ENCODE data around the gene TBC1D16.

The TBC1D16 gene

GRCh38 chr17:79936641-79937381, 98.9 kb downstream of the TBC1D16 start:
- DNase-seq = no peak

- no peak for DNase-seq
Observed at GRCh38 chr17:79936050-79936449, 99.6 kb downstream of the TBC1D16 start.

GRCh38 chr17:79935197-79935885, 100.3 kb downstream of the TBC1D16 start:
- DNase-seq = no peak

DNA sequence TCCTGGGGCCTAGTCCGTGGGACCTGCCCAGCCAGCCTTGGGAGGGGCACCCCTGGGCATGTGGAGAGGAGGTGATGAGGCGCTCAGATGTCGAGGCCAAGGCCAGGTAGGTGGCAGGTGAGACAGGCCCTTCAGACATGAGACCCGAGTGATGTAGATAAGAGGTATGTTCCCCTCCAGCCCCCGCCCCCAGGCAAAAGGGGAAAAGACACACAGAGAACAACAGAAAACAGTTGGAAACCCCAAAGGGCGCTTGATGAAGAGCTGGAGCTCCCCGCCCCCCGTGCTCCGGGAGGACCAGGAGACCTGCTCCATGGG, 101.1 kb downstream of the TBC1D16 start:
- no peak for DNase-seq

DNA sequence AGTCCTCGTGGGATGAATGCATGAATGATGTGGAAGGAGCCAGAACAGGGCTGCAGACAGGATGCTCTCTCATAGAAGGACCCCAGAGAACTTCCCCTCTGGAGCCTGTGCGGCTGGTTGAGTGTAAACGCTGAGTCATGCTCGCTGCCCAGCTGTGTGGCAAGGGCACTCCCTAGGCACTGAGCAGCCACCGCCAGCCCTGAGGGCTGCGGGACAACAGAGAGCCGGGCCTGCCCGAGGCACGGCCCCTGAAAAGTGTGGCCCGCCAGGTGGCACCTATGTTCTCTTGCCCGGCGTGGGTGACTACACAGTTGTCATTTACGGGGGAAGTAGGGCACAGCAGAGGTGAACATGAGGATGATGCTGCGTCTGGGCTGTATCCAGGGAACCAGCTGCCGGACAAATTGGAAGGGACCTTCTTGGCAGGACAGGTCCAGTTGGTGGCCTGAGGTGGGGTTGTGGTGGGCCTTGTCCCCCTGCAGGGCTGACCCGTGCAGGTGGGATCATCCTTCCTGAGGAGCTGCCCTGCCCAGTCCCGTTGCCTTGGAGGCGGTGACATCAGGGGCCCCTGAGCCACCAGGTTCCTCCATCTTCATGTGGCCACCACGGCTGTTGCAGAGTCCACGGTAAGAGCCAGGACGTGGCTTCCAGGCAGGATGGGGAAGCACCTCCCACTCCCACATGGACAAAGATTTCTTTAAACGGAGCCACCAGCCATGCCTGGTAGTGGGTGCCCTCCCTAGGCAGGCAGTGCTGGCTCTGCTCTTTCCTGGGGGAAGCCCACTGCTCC, 101.6 kb downstream of the TBC1D16 start:
- DNase-seq = peak in 1 of 2 donors; percentile 56

DNA sequence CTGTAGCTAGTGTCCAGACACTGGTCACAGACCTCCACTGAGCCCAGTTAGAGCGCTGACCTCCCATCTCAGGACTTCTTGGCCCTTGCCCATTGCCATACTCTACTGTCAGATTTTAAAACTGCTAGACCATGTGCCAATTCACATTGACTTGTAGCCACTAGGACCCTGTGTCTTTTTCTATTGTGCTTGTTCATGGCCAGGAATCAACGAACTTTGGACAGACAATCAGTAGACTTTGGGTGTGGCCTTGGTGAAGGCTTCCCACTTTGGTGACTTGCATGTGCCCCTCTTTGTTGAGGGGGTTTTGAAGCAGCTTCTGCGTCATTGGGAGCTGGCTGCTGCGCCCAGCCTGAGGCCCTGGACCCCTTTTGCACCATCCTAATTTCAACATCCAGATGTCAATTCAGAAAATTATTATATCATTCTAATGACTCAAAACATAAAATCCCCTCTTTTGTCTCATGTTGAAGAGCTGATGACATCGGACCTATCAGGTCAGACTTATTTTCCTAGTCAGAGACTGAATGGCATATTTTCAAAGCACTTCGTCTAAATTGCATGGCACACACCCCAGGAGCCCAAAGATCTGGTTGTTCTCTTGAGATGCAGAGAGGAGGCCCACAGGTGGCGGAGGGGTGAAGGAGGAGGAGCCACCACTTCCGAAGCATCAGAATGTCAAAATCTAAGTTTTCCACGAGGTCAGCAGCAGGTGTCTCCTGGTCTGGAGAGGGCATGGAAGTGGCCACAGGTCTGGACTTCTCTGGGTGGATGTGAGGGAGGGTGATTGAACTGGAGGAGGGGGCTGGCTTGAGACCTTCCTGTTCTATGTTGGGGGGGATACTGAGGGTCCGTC, 103.0 kb downstream of the TBC1D16 start:
- no peak for DNase-seq

DNA sequence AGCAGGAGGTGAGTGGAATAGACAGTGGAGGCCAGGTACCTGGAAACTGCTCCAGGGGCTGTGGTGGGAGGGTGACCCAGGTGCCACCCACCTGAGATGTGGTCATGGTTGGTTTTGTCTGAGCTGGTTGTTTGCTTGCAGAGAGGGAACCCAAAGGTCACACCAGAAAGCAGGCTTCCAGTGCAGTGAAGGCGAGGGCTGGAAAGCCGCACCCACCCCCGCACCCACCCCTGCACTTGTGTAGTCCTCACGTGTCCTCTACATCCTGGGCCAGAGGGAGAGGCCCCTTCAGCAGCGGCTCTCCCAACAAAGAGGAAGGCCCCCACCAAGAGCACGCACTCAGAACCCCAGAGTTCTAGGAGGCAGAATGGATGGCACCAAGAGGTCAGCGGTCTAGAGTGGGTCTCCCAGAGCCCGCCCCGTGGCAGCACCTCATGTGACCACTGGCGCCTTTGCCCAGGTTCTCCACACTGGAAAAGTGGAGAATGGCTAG, 103.8 kb downstream of the TBC1D16 start:
- DNase-seq = no peak

GRCh38 chr17:79930877-79931816, 104.5 kb downstream of the TBC1D16 start:
- DNase-seq = no peak

DNA sequence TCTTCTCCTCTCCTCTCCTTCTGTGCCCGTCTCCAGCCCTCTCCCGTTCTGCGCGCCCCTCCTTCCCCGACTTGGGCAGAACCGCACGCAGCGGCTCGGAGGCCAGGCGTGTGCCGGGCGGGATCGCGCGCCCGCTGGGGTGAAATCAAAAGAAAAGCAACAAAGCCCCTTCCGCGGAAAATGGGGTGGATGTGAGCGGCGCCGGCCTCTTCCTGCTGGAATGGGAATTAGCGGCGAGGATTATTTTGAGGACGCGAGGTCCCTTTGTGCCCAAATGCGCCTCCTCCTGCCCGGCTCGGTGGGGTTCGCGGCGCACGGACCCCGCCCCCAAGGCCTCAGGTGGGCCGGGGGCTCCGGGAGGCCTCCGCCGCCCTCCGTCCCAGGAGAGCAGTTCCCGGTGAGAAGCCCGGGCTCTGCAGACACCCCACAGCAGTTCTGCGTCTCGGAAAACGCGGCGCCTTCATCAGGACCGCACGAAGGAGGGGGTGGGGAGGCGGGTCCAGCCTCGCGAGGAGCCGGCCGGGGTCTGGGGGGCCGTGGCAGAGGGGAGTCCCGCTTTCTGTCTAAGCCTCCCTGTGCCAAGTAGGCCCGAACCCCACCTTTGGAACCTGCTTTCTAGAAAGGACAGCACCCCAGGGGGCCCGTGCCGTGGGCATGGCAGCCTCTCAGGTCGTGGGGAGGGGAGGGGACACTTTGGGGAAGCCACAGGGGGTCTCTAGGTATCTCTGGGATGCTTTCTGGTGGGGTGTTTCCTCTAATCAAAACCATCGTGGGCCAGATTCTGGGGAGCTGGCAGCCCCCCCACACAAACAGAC, 105.4 kb downstream of the TBC1D16 start:
- DNase-seq = no peak

- no peak for DNase-seq
Observed at GRCh38 chr17:79929257-79930061, 106.2 kb downstream of the TBC1D16 start.

- DNase-seq = no peak
Observed at GRCh38 chr17:79928502-79929256, 107.0 kb downstream of the TBC1D16 start.

DNA sequence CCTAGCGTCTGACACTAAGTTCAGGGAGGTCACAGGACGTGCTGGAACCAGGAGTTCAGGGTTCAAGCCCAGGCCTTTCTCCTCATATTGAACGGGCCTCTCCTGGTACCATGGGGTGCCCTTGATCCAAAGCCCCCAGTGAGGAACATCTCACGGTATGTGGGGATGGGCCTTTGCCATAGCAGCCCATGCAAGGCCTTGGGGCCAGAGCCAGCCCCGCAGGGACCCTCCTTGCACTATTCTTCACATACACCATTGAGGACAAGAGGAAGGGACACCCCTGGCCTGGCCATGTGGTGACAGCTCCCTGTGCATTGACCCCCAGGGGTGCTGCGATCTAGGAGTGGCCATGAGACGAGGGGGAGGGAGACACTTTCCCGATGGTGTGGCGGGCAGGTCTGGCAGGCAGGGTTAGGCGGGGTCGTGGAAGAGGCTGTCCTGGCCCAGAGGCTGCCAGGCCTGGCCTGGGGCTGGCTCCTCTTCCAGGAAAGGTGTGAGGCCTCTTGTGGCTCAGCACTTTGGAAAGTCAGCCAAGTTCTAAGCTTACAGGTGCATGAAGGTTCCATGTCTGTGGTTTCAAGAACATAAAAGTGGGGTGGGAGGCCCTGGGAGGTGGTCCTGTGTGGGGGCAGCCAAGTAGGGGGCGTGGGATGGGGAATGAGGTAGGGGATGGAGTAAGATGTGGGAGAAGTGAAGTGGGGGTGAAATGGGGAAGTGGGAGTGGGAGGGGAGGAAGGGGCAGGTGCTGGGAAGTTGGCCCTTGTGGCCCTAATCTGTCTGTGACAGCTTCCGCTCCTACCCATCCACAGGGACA, 107.8 kb downstream of the TBC1D16 start:
- no peak for DNase-seq

DNA sequence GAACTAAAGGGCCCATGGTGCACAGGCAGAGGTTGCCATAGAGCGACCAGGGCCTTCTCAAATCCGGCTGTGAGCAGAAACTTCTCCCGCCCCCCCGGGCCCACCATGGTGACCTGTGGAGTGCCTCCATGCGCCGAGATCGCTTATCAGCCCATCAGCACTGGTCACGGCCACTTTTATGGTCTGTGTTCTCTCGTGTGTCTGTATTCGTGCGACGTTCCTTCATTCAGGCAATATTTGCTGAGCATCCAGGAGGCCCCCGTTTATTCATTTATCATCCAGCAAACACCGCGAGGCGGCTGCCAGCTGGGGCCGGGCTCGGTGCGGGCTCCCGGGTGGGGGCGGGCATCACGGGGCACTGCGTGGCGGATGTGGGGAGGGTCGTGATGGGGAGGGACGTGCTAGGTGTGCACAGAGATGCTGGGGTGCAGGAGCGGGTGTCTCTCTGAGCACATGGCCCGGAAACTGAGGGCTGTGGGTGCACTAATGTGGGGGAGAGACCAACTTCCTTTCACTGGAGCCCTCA, 108.5 kb downstream of the TBC1D16 start:
- DNase-seq = no peak

DNA sequence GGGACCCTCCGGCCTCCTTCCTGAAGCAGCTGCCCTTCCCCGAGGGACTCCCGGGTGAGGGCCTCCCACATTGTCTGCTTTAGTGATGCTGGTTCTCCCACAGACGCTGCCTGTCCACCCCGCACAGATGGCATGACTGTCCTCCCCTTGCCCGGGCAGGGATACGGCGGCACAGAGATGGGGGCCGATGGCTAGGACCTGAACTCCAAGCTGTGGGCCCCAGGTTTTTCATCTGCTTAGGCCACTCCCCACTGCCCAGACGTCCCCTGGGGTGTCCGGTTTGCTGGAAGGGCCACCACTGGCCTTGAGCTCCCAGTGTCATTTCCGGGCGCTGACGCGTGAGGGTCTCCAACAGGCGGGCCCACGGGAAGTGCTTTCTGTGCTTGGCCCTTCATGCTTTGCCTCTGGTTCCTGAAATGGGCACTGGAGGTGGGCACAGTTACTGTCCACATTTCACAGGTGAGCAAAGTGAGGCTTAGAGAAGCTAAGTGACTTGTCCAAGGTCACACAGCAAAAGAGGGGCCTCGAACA, 109.0 kb downstream of the TBC1D16 start:
- no peak for DNase-seq

DNA sequence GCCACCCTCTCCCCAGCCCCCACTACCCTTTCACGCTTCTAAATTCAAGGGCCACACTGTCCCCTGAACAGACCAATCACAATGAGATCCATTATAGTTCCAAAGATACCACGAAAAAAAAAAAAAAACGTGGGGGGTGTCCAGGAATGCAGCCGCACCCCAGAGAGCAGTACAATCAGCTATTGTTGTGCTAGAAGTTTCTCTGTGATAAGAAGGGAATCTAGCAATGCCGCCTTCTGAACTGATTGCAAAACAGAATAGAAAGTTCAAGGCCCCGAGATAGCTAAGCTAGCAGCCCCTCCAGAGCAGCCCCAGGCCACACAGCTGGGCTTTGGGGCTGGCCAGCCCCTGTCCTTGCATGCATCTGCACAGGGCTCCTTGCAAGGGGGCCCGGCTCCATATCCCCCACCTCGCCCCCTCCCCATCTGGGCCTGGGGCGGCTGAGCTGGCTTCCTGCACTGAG, 109.5 kb downstream of the TBC1D16 start:
- no peak for DNase-seq

- DNase-seq = no peak
Observed at GRCh38 chr17:79925242-79925957, 110.3 kb downstream of the TBC1D16 start.

- DNase-seq = no peak
Observed at GRCh38 chr17:79924639-79924976, 111.1 kb downstream of the TBC1D16 start.

All from CD4-positive, alpha-beta T cell treated with Interleukin-1 beta for 1 hour (primary cell).